PC-3 (cell line): ENCODE results near the gene METAP2. TPM values are rescaled to one million over a fixed set of nuclear protein-coding genes. Genes with fewer than 3 reads are reported as not detected.

ENCODE experiments used
- ATAC-seq: fragments of 200-7000 bp; cut with Tn5 transposase; 2 replicates; pipeline ENCODE4 v1.9.1; 2020; ENCODE audit warnings: mild to moderate bottlenecking, moderate library complexity
- BruUV-seq: library from RNA; stranded (reverse); fragments of 400-500 nt; replicated peaks from 2 replicates; lab custom pipeline; 2021; lab: Mats Ljungman, UMichigan
- CTCF ChIA-PET: fragments of 300-600 bp; sonication (Branson Sonifier 250); formaldehyde crosslinking; loops from one replicate; lab custom pipeline; 2022; ENCODE audit warnings: antibody characterized with exemption; lab: Charles Lee
- POLR2A ChIA-PET: fragments of 300-600 bp; sonication (Branson Sonifier 250); formaldehyde crosslinking; loops from one replicate; lab custom pipeline; 2022; ENCODE audit warnings: antibody characterized with exemption; ENCODE audit not compliant: unreplicated experiment; lab: Charles Lee
- DNase-seq: peaks from one replicate; pipeline ENCODE4 v3.0.0-alpha.2; 2015
- H2AFZ ChIP-seq: fragments of 300-600 bp; sonication (generic); 2 replicates; pipeline ENCODE4 v1.6.0; 2016; ENCODE audit warnings: antibody characterized with exemption, low read length
- H3F3A ChIP-seq: fragments of 300-600 bp; sonication (generic); one replicate; pipeline ENCODE4 v1.6.0; 2017; ENCODE audit warnings: antibody characterized with exemption, low read length, control low read depth, mild to moderate bottlenecking; ENCODE audit not compliant: unreplicated experiment
- H3K27ac ChIP-seq: fragments of 300-600 bp; sonication (generic); 2 replicates; pipeline ENCODE4 v1.5.1; 2016; ENCODE audit warnings: mild to moderate bottlenecking, low read length
- H3K27me3 ChIP-seq: fragments of 300-600 bp; sonication (generic); 2 replicates; pipeline ENCODE4 v1.6.1; 2016; ENCODE audit warnings: low read length, mixed read lengths
- H3K36me3 ChIP-seq: fragments of 300-600 bp; sonication (generic); 2 replicates; pipeline ENCODE4 v1.6.1; 2016; ENCODE audit warnings: low read depth, mixed run types, low read length, mixed read lengths
- H3K4me1 ChIP-seq: fragments of 300-600 bp; sonication (generic); 2 replicates; pipeline ENCODE4 v1.5.1; 2016; ENCODE audit warnings: low read length; ENCODE audit not compliant: insufficient read depth
- H3K4me2 ChIP-seq: fragments of 300-600 bp; sonication (generic); 2 replicates; pipeline ENCODE4 v1.6.0; 2016; ENCODE audit warnings: low read length
- H3K4me3 ChIP-seq: fragments of 300-600 bp; sonication (generic); 2 replicates; pipeline ENCODE4 v1.5.1; 2016; ENCODE audit warnings: mild to moderate bottlenecking, low read length, mixed read lengths
- H3K79me2 ChIP-seq: fragments of 300-600 bp; sonication (generic); 2 replicates; pipeline ENCODE4 v1.6.1; 2017; ENCODE audit warnings: low read length, mixed read lengths
- H3K9ac ChIP-seq: fragments of 300-600 bp; sonication (generic); 2 replicates; pipeline ENCODE4 v1.6.0; 2016; ENCODE audit warnings: mild to moderate bottlenecking, low read length
- H3K9me2 ChIP-seq: fragments of 300-600 bp; sonication (generic); replicated peaks from 2 replicates; pipeline ENCODE4 v1.6.1; 2016; ENCODE audit warnings: mixed run types, low read length, mixed read lengths
- H3K9me3 ChIP-seq: fragments of 300-600 bp; sonication (generic); 2 replicates; pipeline ENCODE4 v1.6.1; 2016; ENCODE audit warnings: low read length, mixed read lengths
- H4K20me1 ChIP-seq: fragments of 300-600 bp; sonication (generic); 2 replicates; pipeline ENCODE4 v1.6.1; 2016; ENCODE audit warnings: low read length, mixed read lengths
- EZH2 ChIP-seq: fragments of 300-600 bp; sonication (generic); IDR thresholded peaks from one replicate; pipeline ENCODE4 v1.6.1; 2017; ENCODE audit warnings: antibody characterized with exemption, mild to moderate bottlenecking, low read length; ENCODE audit not compliant: unreplicated experiment
- EZH2phosphoT487 ChIP-seq: fragments of 300-600 bp; sonication (generic); IDR thresholded peaks from 2 replicates; pipeline ENCODE4 v1.6.1; 2018; ENCODE audit warnings: mild to moderate bottlenecking, antibody characterized with exemption, low read length, borderline replicate concordance
- intact Hi-C: fragments of 100-400 bp; cut with micrococcal nuclease; formaldehyde crosslinking; loops from 2 replicates; pipeline ENCODE4 v1.9.0; 2023
- total RNA-seq: library from RNA; depleted of rRNA; stranded (reverse); fragments of >200 nt; gene quantifications from 2 replicates; pipeline ENCODE4 v1.2.3, GENCODE V29; 2014
- TF ChIP-seq, protein P1 (sequence below): fragments of 300-600 bp; sonication (generic); conservative IDR thresholded peaks from 2 replicates; pipeline ENCODE4 v1.5.1; 2017; ENCODE audit warnings: antibody characterized with exemption, low read depth, mild to moderate bottlenecking, low read length

The METAP2 gene
- total RNA-seq, 1 experiment from 2014 or later, result 79.2 TPM

DNA sequence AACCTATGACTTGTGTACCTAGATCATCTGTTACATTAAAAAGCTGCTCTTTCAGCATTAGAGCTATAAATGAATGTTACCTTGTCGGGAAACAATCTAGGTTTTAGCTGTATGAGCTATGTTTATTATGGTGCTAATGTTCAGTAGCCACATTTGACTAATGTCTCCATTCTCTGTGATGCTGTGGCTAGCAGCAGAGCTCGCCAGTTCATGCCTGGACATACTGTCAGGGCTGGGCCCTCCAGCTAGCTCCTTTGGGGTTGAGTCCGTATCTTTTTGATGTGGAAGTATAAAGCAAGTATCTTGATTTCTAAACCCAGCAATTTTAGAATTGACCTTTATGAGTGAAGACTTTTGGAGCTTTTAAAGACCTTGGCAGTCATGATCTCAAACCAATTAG is 41.2 kb downstream of the METAP2 start:
- no peaks in the 10 kb centered on the region for H3K9me2 ChIP-seq
- no peak for ATAC-seq
- no peak overlapping the region for H3K27ac ChIP-seq
- H2AFZ ChIP-seq, result no peak overlapping the region
- no peaks in the 10 kb centered on the region for H4K20me1 ChIP-seq
- ChIA-PET CTCF (no interaction called here), POLR2A (interaction anchor here (0.5 kb wide), 1 partner anchor 382 kb away, joined by 6 read pairs; no protein-coding TSS in a partner anchor)
- H3K79me2 ChIP-seq, result no peaks in the 10 kb centered on the region
- no TSS peak for BruUV-seq
- DNase-seq, result no peak
- peaks cover 3% of the 10 kb centered on the region for H3F3A ChIP-seq
- no peak overlapping the region for H3K4me2 ChIP-seq
- H3K9me3 ChIP-seq, result no peaks in the 10 kb centered on the region
- H3K27me3 ChIP-seq, result no peaks in the 10 kb centered on the region
- no peaks in the 10 kb centered on the region for H3K4me1 ChIP-seq
- no peak overlapping the region for H3K9ac ChIP-seq
- H3K4me3 ChIP-seq, result no peak overlapping the region
- intact Hi-C loops, result no loop called here
- H3K36me3 ChIP-seq, result peaks cover 47% of the 10 kb centered on the region
- TF ChIP-seq EZH2, result no peak
- TF ChIP-seq, protein P1, sequence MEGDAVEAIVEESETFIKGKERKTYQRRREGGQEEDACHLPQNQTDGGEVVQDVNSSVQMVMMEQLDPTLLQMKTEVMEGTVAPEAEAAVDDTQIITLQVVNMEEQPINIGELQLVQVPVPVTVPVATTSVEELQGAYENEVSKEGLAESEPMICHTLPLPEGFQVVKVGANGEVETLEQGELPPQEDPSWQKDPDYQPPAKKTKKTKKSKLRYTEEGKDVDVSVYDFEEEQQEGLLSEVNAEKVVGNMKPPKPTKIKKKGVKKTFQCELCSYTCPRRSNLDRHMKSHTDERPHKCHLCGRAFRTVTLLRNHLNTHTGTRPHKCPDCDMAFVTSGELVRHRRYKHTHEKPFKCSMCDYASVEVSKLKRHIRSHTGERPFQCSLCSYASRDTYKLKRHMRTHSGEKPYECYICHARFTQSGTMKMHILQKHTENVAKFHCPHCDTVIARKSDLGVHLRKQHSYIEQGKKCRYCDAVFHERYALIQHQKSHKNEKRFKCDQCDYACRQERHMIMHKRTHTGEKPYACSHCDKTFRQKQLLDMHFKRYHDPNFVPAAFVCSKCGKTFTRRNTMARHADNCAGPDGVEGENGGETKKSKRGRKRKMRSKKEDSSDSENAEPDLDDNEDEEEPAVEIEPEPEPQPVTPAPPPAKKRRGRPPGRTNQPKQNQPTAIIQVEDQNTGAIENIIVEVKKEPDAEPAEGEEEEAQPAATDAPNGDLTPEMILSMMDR, result no peak
- TF ChIP-seq EZH2phosphoT487, result no peak

DNA sequence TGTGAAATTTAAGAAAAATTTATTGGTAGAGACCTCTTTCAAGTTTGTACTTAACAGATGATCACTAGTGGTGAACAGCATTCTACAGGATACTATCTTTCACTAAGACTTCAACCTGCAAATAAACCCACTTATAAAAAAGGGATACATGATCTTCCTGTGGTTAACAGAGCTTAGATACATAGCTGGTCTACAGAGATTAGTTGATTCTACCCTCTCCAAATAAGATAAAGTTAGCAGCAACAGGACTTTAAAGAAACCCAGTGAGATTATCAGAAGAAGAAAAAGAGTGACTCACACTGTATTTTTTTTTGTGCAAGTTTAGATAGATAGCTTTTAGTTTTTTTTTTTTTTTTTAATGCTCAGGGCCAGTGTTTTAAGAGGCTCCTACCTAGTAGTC is 42.8 kb downstream of the METAP2 start:
- H3K27me3 ChIP-seq, result no peaks in the 10 kb centered on the region

DNA sequence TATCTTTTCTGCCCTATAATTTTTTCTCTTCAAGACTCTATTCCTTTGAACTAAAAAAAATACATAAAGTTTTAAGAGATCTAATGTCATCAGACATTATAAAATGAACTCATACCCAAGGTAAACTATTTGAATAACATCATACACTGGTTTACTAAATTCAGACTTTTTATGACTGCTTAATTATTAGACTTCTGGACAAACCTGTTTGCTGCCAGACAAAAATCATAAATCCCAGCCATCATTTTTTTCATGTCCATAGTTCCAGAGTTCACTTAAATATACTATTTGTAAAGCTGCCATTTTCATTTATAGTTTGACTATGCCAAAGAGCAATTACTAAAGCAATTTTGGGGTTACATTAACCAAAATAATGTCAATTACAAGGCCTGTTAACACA is 43.3 kb downstream of the METAP2 start:
- Histone ChIP-seq H3K4me3 (no peak overlapping the region), H3K4me1 (no peaks in the 10 kb centered on the region), H3K4me2 (no peak overlapping the region), H3K79me2 (no peaks in the 10 kb centered on the region), H3K9ac (no peak overlapping the region), H3K9me2 (no peaks in the 10 kb centered on the region), H3K36me3 (peaks cover 27% of the 10 kb centered on the region), H3F3A (peaks cover 3% of the 10 kb centered on the region), H3K27me3 (no peaks in the 10 kb centered on the region), H4K20me1 (no peaks in the 10 kb centered on the region), H3K9me3 (no peaks in the 10 kb centered on the region), H3K27ac (no peak overlapping the region), H2AFZ (no peak overlapping the region)
- ChIA-PET CTCF (no interaction called here), POLR2A (no interaction called here)
- DNase-seq (no peak), ATAC-seq (no peak)
- intact Hi-C loops, result no loop called here
- TF ChIP-seq, protein P1, result no peak
- TF ChIP-seq EZH2phosphoT487 (no peak), EZH2 (no peak)
- no TSS peak for BruUV-seq

More for the DNA sequence above, 42.8 kb downstream of the METAP2 start:
- H3K9ac ChIP-seq, result no peak overlapping the region
- POLR2A ChIA-PET, result no interaction called here
- H3K9me2 ChIP-seq, result no peaks in the 10 kb centered on the region
- no peaks in the 10 kb centered on the region for H4K20me1 ChIP-seq
- DNase-seq (no peak), ATAC-seq (no peak)
- no peaks in the 10 kb centered on the region for H3K79me2 ChIP-seq
- no peak overlapping the region for H3K4me2 ChIP-seq
- peaks cover 31% of the 10 kb centered on the region for H3K36me3 ChIP-seq
- H2AFZ ChIP-seq, result no peak overlapping the region
- H3K4me3 ChIP-seq, result no peak overlapping the region
- H3K4me1 ChIP-seq, result no peaks in the 10 kb centered on the region
- peaks cover 3% of the 10 kb centered on the region for H3F3A ChIP-seq
- intact Hi-C loops, result no loop called here
- no peak overlapping the region for H3K27ac ChIP-seq
- no TSS peak for BruUV-seq
- no peak for TF ChIP-seq EZH2
- TF ChIP-seq, protein P1, result no peak
- no peak for TF ChIP-seq EZH2phosphoT487
- CTCF ChIA-PET, result no interaction called here
- H3K9me3 ChIP-seq, result no peaks in the 10 kb centered on the region
